Activated naive CD8-positive, alpha-beta T cell (primary cell): ENCODE data around the gene SHPK.
"Not testable (repeated sequence)": the region's sequence is repeated elsewhere in the genome, so short reads cannot be mapped to it uniquely, and the experiment has no call there.

Source experiments
- H3K27ac Mint-ChIP-seq: one replicate; pipeline ENCODE4 v1.8.0; 2021; ENCODE audit warnings: mixed read lengths
- H3K27me3 Mint-ChIP-seq: one replicate; pipeline ENCODE4 v1.8.0; 2021; ENCODE audit warnings: mixed read lengths
- H3K36me3 Mint-ChIP-seq: one replicate; pipeline ENCODE4 v1.8.0; 2021; ENCODE audit warnings: mixed read lengths
- H3K4me1 Mint-ChIP-seq: one replicate; pipeline ENCODE4 v1.8.0; 2021; ENCODE audit warnings: low read depth, mixed read lengths
- H3K4me3 Mint-ChIP-seq: one replicate; pipeline ENCODE4 v1.8.0; 2021; ENCODE audit warnings: mild to moderate bottlenecking, mixed read lengths
- H3K9me3 Mint-ChIP-seq: one replicate; pipeline ENCODE4 v1.8.0; 2021; ENCODE audit warnings: low read depth, mixed read lengths

Gene SHPK

DNA sequence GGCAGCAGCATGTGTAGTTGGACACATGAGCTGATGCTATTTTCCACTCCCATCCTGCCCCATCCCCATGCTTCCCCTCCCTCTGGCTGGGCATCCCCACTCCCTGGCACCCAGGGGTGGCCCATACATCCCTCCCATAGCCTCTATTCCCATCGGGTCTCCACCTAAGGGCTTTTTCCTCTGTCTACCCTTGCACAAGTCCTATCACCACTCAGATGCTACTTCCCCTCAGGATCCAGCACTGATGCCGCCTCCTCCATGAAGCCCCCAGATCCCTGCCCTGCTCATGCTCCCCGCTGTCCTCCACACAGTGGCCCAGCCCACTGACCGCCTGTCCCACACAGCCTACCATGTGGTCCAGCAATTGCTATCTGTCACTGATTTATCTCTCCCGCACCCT, 42.7 kb downstream of the SHPK start:
- no peak overlapping the region for H3K27ac Mint-ChIP-seq
- peaks cover 2% of the 10 kb centered on the region for H3K36me3 Mint-ChIP-seq
- no peaks in the 10 kb centered on the region for H3K4me1 Mint-ChIP-seq
- no peaks in the 10 kb centered on the region for H3K9me3 Mint-ChIP-seq
- H3K27me3 Mint-ChIP-seq = no peaks in the 10 kb centered on the region
- no peak overlapping the region for H3K4me3 Mint-ChIP-seq

DNA sequence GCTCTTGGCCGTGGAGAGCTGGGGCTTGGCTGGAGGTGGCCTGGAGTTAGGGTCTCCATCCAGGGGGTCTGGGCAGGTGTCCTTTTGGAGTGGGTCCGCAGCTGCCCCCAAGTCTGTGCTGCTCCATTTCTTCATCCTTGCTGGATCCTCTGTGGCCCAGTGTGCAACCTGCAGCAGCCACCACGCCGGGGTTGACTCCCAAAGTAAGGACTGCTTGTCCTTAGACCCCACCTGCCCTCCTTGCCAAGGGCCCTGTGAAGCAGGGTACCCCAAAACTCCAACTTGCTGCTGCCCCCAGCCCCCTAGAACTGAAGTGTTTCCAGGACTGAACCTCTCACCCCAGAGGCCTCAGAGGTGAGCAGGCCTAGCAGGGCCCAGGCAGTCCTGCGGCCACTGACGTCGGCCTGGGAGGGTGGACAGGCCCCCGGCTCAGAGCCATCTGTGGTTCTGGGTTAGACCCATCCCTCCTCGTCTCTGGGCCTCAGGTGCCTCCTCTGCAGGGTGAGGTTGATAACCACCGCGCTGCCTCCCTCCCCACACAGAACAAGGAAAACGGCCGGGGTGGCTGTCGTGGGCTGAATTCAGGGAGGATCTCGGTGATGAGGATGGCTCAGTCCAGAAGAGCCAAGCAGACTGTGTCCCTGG, 43.7 kb downstream of the SHPK start:
- Mint-ChIP-seq H3K36me3 (peaks cover 2% of the 10 kb centered on the region), H3K27me3 (no peaks in the 10 kb centered on the region), H3K9me3 (no peaks in the 10 kb centered on the region), H3K4me3 (no peak overlapping the region), H3K27ac (no peak overlapping the region), H3K4me1 (no peaks in the 10 kb centered on the region)

DNA sequence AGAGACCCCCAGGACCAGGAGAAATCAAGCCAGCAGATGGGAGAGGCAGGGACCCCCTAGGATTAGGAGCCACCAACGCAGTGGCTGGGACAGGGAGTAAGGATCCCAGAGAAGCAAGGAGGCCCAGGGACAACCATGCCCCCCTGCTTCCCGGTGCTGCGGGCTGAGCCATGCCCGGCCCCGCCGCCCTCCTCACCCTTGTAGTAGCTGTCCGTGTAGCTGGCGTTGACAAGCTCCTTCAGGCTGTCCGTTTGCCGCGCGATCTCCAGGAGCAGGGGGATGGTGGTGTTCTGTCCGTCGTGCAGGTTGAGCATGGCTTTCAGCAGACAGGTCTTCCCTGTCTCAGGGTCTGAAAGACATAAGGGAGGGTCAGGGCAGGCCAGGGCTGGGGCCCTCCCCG, 45.3 kb downstream of the SHPK start:
- peaks cover 2% of the 10 kb centered on the region for H3K36me3 Mint-ChIP-seq
- no peaks in the 10 kb centered on the region for H3K9me3 Mint-ChIP-seq

DNA sequence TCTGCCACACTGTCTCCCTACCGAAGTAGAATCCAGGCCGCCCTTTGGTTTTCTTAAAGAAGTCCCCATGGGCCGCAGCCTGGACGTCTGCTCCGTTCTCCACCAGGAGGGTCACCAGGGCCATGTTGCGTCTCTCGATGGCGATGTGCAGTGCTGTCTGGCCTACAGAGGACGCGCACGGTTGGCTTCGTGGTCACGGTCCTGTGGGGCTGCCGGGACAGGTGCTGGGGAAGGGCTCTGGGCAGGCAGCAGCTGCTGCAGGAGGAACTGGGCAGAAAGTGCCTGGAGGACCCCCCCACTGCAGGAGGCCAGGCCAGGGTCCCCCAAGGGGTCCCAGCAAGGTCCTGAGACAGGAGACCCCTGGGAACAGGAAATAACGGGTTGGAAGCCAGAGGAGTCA, 45.8 kb downstream of the SHPK start:
- no peaks in the 10 kb centered on the region for H3K4me1 Mint-ChIP-seq
- H3K36me3 Mint-ChIP-seq = peaks cover 2% of the 10 kb centered on the region

More for the DNA sequence above, 45.3 kb downstream of the SHPK start:
- no peak overlapping the region for H3K4me3 Mint-ChIP-seq
- H3K27me3 Mint-ChIP-seq = no peaks in the 10 kb centered on the region
- H3K27ac Mint-ChIP-seq = no peak overlapping the region
- no peaks in the 10 kb centered on the region for H3K4me1 Mint-ChIP-seq

DNA sequence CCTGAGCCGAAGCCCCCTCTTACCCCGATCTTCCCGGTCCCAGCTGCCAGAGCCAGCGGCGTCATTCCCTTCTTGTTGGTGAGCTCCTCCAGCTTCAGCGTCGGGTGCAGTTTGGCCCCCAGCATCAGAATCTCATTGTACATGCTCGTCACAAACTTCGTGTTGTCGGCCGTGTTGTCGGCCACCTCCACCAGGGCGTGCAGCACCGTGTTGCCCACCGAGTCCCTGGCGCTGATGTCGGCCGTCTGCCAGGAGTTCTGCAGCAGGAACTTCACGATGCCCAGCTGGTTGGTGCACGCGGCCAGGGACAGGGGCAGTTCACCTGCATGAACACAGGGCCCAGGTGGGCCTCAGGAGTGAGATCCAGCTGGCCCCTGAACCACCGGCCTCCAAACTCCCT, 46.3 kb downstream of the SHPK start:
- Mint-ChIP-seq H3K36me3 (peaks cover 2% of the 10 kb centered on the region), H3K27me3 (no peaks in the 10 kb centered on the region), H3K4me3 (no peak overlapping the region), H3K9me3 (no peaks in the 10 kb centered on the region), H3K27ac (no peak overlapping the region), H3K4me1 (no peaks in the 10 kb centered on the region)

More for the DNA sequence above, 45.8 kb downstream of the SHPK start:
- Mint-ChIP-seq H3K4me3 (no peak overlapping the region), H3K27me3 (no peaks in the 10 kb centered on the region), H3K9me3 (no peaks in the 10 kb centered on the region), H3K27ac (no peak overlapping the region)

DNA sequence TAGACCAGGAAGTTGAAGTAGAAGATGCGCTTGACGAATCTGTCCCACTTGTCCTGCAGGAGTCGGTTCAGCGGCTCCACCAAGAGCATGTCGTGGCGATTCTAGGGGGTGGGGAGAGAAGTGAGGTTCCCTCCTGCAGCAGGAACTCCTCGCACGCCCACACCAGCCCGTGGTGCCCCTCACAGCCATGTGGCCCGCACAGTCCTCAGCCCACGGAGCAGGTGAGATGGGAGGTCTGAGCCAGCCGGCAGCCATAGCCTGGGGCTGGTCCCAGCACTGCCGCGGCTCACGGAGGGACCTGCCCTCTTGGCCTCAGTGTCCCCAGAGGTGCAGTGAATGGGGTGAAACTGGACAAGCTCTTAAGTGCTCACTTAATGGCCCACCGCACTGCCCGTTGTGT, 50.2 kb downstream of the SHPK start:
- Mint-ChIP-seq H3K9me3 (no peaks in the 10 kb centered on the region), H3K4me1 (no peaks in the 10 kb centered on the region), H3K4me3 (no peak overlapping the region), H3K27me3 (no peaks in the 10 kb centered on the region), H3K27ac (no peak overlapping the region), H3K36me3 (peaks cover 2% of the 10 kb centered on the region)

DNA sequence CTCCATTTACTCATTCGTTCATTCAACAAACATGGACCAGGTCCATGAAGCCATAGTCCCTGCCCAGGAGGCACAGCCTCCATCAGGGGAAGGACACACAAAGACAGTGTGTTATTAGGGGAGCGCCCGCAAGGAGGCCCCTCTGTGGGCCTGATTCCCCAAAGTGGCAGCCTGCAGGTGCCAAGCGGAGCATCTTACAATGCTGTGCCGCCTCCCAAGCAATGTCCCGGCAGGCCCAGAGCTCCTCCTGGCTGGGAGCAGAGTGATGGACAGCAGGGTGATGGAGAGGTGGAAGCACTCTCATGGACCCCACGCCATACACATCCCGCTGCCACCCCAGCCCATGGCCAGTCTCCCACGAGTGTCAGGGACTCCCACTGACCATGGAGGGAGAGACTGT, 52.6 kb downstream of the SHPK start:
- H3K4me1 Mint-ChIP-seq = no peaks in the 10 kb centered on the region
- H3K9me3 Mint-ChIP-seq = no peaks in the 10 kb centered on the region

DNA sequence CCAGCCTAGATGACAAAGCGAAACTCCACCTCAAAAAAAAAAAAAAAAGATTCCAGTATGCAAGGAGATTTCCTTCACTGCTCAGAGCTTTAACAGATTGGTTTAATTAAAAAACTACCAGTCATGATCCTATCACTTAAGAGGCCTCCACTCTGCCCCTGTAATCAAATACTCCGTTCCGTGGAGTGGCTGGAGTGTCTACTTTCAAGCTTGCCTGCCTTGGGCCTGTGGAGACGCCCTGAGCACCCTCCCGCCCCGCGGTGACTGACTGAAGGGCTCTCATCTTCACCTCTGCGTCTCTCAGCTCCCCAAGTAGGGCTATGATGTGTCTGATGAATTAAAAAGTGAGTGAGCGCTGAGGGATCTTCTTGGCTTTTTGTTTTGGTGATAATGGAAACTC, 53.1 kb downstream of the SHPK start:
- Mint-ChIP-seq H3K4me3 (no peak overlapping the region), H3K36me3 (peaks cover 6% of the 10 kb centered on the region), H3K27ac (no peak overlapping the region), H3K4me1 (no peaks in the 10 kb centered on the region), H3K9me3 (no peaks in the 10 kb centered on the region), H3K27me3 (no peaks in the 10 kb centered on the region)

More for the DNA sequence above, 52.6 kb downstream of the SHPK start:
- no peak overlapping the region for H3K4me3 Mint-ChIP-seq
- peaks cover 5% of the 10 kb centered on the region for H3K36me3 Mint-ChIP-seq
- H3K27me3 Mint-ChIP-seq = no peaks in the 10 kb centered on the region
- H3K27ac Mint-ChIP-seq = no peak overlapping the region

DNA sequence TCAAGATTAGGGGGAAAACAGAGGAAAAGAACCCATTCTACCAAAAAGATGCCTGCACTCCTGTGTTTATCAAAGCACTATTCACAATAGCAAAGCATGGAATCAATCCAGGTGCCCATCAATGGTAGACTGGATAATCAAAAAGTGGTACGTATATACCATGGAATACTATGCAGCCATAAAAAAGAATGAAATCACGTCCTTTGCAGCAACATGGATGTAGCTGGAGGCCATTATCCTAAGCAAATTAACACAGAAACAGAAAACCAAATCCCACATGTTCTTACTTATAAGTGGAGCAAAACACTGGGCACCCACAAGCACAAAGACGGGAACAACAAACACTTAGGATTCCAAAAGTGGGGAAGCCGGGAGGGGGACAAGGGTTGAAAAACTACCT, 57.4 kb downstream of the SHPK start:
- not testable (repeated sequence) for H3K36me3 Mint-ChIP-seq, H3K27ac Mint-ChIP-seq, H3K27me3 Mint-ChIP-seq, H3K4me3 Mint-ChIP-seq, H3K4me1 Mint-ChIP-seq, H3K9me3 Mint-ChIP-seq

DNA sequence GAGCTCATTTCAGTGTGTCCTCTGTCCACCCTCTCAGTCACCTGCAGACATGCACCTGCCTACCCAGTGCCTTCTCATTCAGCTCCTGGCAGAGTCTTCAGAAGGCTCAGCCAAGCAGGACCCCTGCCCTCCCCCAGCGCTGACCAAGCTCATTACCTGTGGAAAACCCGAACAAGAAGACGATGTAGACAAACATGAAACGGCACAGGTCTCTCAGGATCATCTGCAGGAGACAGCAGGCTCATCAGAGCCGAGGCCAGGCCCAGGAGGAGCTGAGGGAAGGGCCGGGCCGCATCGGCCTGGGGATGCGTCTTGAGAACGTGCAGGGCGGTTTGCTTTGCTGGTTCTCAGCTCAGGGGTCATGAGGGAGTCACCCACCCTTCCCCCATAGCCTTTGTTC, 59.1 kb downstream of the SHPK start:
- Mint-ChIP-seq H3K27me3 (no peaks in the 10 kb centered on the region), H3K4me3 (no peak overlapping the region), H3K27ac (no peak overlapping the region), H3K4me1 (no peaks in the 10 kb centered on the region), H3K36me3 (peaks cover 8% of the 10 kb centered on the region), H3K9me3 (no peaks in the 10 kb centered on the region)

DNA sequence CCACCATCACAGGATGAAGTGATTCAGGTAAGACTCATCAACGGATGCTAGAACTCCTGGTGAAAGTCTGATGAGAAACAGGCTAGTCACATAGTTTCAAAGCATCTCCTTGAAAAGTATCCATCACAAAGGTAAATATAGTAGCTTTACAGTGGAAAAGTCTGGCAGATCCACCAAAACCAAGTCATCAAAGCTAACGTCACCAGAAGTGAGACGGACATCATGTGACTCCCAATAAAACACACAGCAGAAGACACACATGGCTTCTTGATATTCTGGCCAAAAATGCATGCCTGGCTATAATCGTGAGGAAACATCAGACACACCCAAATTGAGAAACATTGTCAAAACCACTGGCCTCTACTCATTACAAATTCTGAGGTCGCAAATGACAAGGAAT, 60.5 kb downstream of the SHPK start:
- Mint-ChIP-seq H3K9me3 (no peaks in the 10 kb centered on the region), H3K27ac (no peak overlapping the region), H3K4me3 (no peak overlapping the region), H3K4me1 (no peaks in the 10 kb centered on the region), H3K27me3 (no peaks in the 10 kb centered on the region), H3K36me3 (peaks cover 8% of the 10 kb centered on the region)

DNA sequence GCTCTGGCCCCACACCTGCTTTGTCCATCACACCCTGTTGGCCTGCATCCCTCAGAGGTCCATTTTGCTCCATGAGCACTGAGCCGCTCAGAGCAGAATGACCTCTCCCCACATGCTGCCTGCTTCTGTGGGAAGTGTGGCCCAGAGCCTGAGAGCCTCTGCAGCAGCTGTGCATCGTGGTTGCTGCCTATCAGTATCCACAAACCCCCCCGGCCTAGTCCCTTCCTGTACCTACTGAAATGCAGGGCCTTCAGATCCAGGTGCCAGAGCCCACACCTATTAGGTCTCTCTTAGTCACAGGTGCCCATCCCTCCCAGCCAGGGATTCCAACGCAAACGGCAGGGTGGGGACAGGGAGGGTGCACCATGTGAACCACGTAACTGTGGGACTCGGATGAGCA, 61.8 kb downstream of the SHPK start:
- H3K9me3 Mint-ChIP-seq = no peaks in the 10 kb centered on the region
- H3K4me3 Mint-ChIP-seq = no peak overlapping the region
- peaks cover 6% of the 10 kb centered on the region for H3K36me3 Mint-ChIP-seq
- H3K4me1 Mint-ChIP-seq = no peaks in the 10 kb centered on the region
- no peak overlapping the region for H3K27ac Mint-ChIP-seq
- H3K27me3 Mint-ChIP-seq = no peaks in the 10 kb centered on the region

DNA sequence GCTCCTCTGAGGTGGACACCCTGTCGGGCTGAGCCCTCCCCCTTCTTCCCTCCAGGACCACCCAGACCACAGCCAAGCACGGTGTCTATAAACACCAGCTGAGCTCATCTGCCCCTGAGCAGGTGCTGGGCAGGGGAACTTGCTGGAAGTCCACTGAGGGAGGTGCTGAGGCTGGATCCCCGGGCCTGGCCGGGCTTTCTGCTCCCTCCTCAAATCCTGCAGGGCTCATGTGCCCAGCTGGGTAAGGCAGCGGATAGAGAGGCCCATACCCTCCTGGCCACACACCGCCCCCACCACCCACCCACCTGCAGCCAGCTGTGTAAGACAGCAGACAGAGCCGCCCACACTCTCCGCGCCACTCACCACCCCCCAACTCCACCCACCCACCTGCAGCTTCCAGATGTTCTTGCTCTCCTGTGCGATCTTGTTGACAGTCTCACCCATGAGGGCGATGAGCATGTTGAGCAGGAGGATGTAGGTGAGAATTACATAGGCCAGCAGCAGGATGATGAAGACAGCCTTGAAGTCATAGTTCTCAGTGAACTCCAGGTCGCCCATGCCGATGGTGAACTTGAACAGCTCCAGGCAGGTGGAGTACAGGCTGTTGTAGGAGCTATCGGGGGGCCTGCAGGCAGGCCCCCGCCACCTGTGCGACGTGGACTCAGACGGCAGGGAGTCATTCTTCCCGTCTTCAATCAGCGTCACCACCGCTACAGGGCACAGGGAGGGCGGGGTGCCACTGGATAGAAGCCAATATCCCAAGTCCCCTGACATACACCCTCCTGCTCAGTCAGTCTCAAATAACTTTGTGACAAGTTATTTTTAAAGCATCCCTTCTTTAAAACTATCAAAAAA, 62.6 kb downstream of the SHPK start:
- Mint-ChIP-seq H3K4me3 (no peak overlapping the region), H3K27me3 (no peaks in the 10 kb centered on the region), H3K4me1 (no peaks in the 10 kb centered on the region), H3K27ac (no peak overlapping the region), H3K36me3 (peaks cover 3% of the 10 kb centered on the region), H3K9me3 (no peaks in the 10 kb centered on the region)

DNA sequence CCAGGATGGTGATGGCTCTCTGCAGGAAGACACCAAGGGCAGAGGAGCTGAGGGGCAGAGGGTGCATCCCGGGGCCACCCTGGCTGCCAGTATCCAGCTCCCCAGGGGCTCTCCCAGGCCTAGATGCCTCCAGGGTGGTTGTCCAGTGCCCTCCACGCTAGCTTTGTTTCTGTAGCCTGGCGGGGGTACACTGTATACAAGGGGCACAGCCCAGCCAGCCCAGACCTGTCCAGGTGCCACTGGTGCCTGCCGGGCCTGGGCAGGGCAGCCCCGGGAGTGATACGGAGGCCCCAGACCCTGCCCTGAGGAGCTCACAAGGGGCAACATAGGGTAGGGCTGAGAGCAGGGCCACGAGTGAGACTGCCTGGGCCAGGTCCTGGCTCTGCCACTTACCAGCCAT, 63.8 kb downstream of the SHPK start:
- Mint-ChIP-seq H3K36me3 (peaks cover 4% of the 10 kb centered on the region), H3K27me3 (no peaks in the 10 kb centered on the region), H3K4me3 (no peak overlapping the region), H3K27ac (no peak overlapping the region), H3K9me3 (no peaks in the 10 kb centered on the region), H3K4me1 (no peaks in the 10 kb centered on the region)

DNA sequence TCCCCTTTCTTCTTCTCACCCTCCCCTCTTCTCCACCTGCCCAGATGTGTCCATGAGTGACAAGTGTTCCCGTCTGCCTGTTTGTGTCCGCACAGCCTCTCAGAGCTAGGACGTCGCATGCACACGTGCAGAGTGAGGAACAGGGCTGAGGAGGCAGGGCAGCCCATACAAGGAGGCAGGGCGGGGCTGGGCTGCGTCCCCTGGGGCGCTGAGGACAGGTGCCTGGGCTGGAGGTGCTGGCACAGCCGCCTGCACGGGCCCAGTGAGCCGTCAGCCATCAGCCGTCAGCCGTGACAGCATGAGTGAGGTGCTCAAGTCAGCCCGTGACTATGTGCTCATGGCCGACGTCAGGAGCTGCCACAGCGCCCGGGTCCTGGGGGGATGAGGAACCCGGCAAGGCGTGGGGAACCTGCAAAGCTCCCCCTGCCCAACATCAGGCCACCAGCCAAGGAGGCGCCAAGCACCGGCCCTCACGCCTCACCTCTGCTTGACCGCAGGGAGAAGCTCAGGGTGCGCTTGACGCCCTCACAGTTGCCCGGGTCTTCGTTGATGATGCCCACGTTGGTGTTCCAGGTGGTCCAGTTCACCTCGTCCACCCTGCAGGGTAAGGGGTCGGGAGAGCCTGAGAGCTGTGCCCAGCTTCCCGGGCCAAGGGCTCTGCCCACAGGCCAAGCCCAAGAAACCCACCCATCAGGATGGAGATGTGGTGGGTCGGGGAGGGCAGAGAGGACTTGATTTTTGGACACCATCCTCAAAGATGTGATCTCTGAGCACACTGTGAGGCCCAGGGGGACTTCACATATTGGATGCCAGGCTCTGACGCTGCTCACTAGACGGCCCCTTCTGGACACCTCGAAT, 64.8 kb downstream of the SHPK start:
- Mint-ChIP-seq H3K4me1 (no peaks in the 10 kb centered on the region), H3K36me3 (peaks cover 4% of the 10 kb centered on the region), H3K27me3 (no peaks in the 10 kb centered on the region), H3K27ac (no peak overlapping the region), H3K9me3 (no peaks in the 10 kb centered on the region), H3K4me3 (no peak overlapping the region)
